ENCODE results near the gene IRF8.

The IRF8 gene

GRCh38 chr16:85947230-85948137, 48.5 kb downstream of the IRF8 start:
- TF ChIP-seq CTCF (conservative IDR thresholded peaks at IDR 0.05; ENCODE audit: low read length) (no peak), EZH2phosphoT487 (IDR thresholded peaks at IDR 0.05; ENCODE audit: borderline replicate concordance) (no peak)
- Histone ChIP-seq H3K79me2 (ENCODE audit: insufficient read depth, low read length) (no peaks in the 10 kb centered on the region), H2AFZ (ENCODE audit: low read length) (no peak overlapping the region), H3K4me2 (ENCODE audit: low read depth, low read length, poor library complexity, severe bottlenecking) (no peak overlapping the region), H3F3A (ENCODE audit: low read depth) (no peaks in the 10 kb centered on the region), H3K4me3 (ENCODE audit: low read length, poor library complexity, severe bottlenecking) (no peak overlapping the region), H3K27me3 (ENCODE audit: insufficient read depth, low read length, poor library complexity, severe bottlenecking) (no peaks in the 10 kb centered on the region), H3K36me3 (ENCODE audit: insufficient read depth, low read length) (no peaks in the 10 kb centered on the region), H3K4me1 (ENCODE audit: insufficient read depth, low read length, poor library complexity, severe bottlenecking) (no peaks in the 10 kb centered on the region), H4K20me1 (ENCODE audit: insufficient read depth, low read length, poor library complexity, severe bottlenecking) (no peaks in the 10 kb centered on the region), H3K9me3 (ENCODE audit: insufficient read depth, low read depth, low read length) (no peaks in the 10 kb centered on the region), H3K9ac (ENCODE audit: low read depth, low read length, poor library complexity, severe bottlenecking) (no peak overlapping the region), H3K9me2 (replicated peaks; ENCODE audit: low read depth, low read length) (no peaks in the 10 kb centered on the region)

- no peaks in the 10 kb centered on the region for H3K36me3 ChIP-seq (ENCODE audit: insufficient read depth, low read length)
- H3K4me3 ChIP-seq (ENCODE audit: low read length, poor library complexity, severe bottlenecking): no peak overlapping the region
- no peaks in the 10 kb centered on the region for H3K4me1 ChIP-seq (ENCODE audit: insufficient read depth, low read length, poor library complexity, severe bottlenecking)
- H3K9ac ChIP-seq (ENCODE audit: low read depth, low read length, poor library complexity, severe bottlenecking): no peak overlapping the region
- H2AFZ ChIP-seq (ENCODE audit: low read length): no peak overlapping the region
- H3K9me2 ChIP-seq (replicated peaks; ENCODE audit: low read depth, low read length): no peaks in the 10 kb centered on the region
- H4K20me1 ChIP-seq (ENCODE audit: insufficient read depth, low read length, poor library complexity, severe bottlenecking): no peaks in the 10 kb centered on the region
- H3F3A ChIP-seq (ENCODE audit: low read depth): no peaks in the 10 kb centered on the region
- H3K79me2 ChIP-seq (ENCODE audit: insufficient read depth, low read length): no peaks in the 10 kb centered on the region
- TF ChIP-seq EZH2phosphoT487 (IDR thresholded peaks at IDR 0.05; ENCODE audit: borderline replicate concordance) (no peak), CTCF (conservative IDR thresholded peaks at IDR 0.05; ENCODE audit: low read length) (no peak)
- H3K9me3 ChIP-seq (ENCODE audit: insufficient read depth, low read depth, low read length): no peaks in the 10 kb centered on the region
- H3K27me3 ChIP-seq (ENCODE audit: insufficient read depth, low read length, poor library complexity, severe bottlenecking): no peaks in the 10 kb centered on the region
- H3K4me2 ChIP-seq (ENCODE audit: low read depth, low read length, poor library complexity, severe bottlenecking): no peak overlapping the region
These were observed 49.2 kb downstream of the IRF8 start for GRCh38 chr16:85948138-85948509.

- Histone ChIP-seq H3K27me3 (ENCODE audit: insufficient read depth, low read length, poor library complexity, severe bottlenecking) (no peaks in the 10 kb centered on the region), H3K9ac (ENCODE audit: low read depth, low read length, poor library complexity, severe bottlenecking) (no peak overlapping the region), H3K36me3 (ENCODE audit: insufficient read depth, low read length) (no peaks in the 10 kb centered on the region), H3K9me3 (ENCODE audit: insufficient read depth, low read depth, low read length) (no peaks in the 10 kb centered on the region), H3K4me1 (ENCODE audit: insufficient read depth, low read length, poor library complexity, severe bottlenecking) (no peaks in the 10 kb centered on the region), H4K20me1 (ENCODE audit: insufficient read depth, low read length, poor library complexity, severe bottlenecking) (no peaks in the 10 kb centered on the region), H3K4me3 (ENCODE audit: low read length, poor library complexity, severe bottlenecking) (no peak overlapping the region), H3K79me2 (ENCODE audit: insufficient read depth, low read length) (no peaks in the 10 kb centered on the region), H3K4me2 (ENCODE audit: low read depth, low read length, poor library complexity, severe bottlenecking) (no peak overlapping the region), H2AFZ (ENCODE audit: low read length) (no peak overlapping the region), H3F3A (ENCODE audit: low read depth) (no peaks in the 10 kb centered on the region), H3K9me2 (replicated peaks; ENCODE audit: low read depth, low read length) (no peaks in the 10 kb centered on the region)
- TF ChIP-seq CTCF (conservative IDR thresholded peaks at IDR 0.05; ENCODE audit: low read length): no peak
- no peak for TF ChIP-seq EZH2phosphoT487 (IDR thresholded peaks at IDR 0.05; ENCODE audit: borderline replicate concordance)
These were observed 49.8 kb downstream of the IRF8 start for GRCh38 chr16:85948616-85949265.
